Activated CD8-positive, alpha-beta memory T cell treated with anti-CD3 and anti-CD28 coated beads for 24 hours (primary cell): ENCODE results near the gene NEUROG1.
"Not testable (repeated sequence)": the region's sequence is repeated elsewhere in the genome, so short reads cannot be mapped to it uniquely, and the experiment has no call there.

Experiments
- DNase-seq: peaks from one replicate; pipeline ENCODE4 v3.0.0-alpha.2; 2020

NEUROG1 gene

DNA sequence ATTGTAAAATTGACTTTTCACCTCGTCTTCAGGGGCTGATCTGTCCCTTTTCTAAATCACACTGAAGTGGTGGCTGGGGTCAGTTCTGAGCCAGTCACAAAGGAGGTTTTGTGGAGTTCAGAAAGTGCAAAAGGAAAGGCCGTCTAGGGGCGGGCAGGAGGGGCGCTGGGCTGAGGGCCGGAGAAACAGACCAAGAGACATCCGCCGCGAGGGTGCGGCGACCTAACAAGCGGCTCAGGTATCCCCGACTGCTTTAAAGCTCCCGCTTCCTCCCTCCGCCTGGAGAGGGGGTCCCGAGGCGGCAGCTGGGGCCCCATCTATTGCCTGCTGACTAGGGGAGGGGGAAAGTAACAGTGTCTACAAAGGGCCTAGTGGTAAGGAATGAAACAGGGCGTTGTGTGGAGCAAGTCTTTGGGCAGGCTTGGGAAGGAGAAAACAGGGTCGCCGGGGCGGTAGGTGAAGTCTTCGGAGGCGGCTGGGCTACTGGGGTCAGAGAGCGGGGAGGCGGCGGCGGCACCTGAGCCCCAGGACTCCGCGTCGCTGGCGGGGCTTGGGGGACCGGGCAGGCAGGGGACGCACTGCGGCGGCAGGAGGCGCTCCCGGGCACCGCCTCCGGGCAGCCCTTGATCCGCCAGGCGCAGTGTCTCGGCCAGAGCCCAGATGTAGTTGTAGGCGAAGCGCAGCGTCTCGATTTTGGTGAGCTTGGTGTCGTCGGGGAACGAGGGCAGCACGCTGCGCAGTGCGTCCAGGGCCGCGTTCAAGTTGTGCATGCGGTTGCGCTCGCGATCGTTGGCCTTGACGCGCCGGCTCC is 950 bp downstream of the NEUROG1 start:
- DNase-seq: peak; percentile 52

DNA sequence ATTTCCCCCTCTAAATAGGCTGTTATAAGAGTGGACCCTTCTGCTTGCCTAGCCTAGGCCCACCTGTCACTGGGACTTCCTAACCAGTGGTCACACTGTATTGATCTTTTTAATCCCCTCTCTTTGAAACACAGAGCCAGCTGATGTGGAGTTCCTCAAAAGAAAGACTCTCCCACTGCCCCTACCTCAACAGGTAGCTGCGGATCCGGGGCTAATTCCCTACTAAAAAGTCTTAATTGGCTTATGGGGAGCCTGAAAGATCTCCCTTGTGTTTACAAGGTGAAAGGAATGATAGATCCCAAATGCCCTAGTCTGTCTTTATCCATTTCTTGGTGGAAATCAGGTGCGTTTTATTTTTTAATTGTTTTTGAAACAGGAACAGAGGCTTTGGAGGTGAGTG is 2.0 kb downstream of the NEUROG1 start:
- peak; percentile 5 for DNase-seq

DNA sequence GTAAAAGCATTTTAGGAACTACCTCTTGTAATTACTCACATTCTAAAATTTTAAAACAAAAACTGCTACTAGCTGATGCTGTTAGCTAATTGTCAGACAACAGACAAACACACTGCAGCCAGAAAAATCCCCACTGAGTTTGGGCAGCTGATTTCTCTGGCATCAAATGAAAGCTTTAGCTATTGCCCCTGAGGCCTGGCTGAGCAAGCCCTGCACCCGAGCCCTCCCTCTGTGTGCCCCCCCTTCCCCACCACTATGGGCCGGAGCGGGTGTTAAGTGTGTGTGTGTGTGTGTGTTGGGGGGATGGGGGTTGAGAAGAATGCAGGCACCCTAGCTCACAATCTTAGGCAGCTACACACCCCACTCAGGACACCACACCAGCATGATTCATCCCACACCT is 2.4 kb downstream of the NEUROG1 start:
- DNase-seq: peak; percentile 41

DNA sequence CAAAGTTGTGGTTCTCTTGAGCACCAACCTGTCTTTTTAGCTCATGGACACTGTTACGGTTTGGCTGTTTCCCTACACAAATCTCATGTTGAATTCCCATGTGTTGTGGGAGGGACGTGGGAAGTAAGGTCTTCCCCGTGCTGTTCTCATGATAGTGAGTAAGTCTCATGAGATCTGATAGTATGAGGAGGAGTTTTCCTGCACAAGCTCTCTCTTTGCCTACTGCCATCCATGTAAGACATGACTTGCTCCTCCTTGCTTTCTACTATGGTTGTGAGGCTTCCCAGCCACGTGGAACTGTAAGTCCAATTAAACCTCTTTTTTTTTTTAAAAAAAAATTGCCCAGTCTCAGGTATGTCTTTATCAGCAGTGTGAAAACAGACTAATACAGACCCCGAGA is 6.2 kb downstream of the NEUROG1 start:
- DNase-seq: peak; percentile 1

DNA sequence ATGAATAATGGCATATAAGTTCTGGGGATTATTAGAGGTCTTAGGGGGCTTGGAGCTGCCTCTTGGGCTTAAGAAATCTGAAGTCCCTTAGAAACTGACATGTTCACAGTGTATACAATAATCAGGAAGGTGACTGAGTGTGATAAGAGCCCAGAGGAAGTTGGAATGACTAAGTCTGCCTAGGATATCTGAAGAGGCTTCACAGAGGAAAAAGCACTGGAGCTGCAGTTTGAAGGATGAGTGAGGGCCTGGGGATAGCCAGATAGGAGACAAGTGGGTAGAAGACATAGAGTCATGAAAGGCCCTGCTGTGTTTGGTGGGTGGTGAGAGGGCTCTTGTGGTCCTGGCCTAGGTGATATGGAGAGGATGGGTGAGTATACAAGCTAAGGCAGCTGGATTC is 8.8 kb downstream of the NEUROG1 start:
- no peak for DNase-seq

DNA sequence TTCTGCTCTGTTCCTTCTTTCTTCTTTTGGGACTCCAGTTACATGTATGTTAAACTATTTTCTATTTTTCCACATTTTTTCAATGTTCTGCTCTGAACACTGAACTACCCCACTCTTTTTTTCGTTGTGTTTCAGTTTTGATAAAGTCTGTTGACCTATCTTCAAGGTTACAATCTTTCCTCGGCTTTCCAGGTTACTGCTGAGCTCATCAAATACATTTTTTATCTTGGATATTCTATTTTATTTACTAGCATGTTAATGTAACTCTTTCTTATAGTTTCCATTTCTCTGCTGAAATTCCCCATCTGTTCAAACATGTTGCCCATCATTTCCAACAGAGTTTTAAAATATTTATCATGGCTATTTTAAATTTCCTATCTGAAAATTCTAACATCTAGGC is 13.8 kb downstream of the NEUROG1 start:
- no peak for DNase-seq

DNA sequence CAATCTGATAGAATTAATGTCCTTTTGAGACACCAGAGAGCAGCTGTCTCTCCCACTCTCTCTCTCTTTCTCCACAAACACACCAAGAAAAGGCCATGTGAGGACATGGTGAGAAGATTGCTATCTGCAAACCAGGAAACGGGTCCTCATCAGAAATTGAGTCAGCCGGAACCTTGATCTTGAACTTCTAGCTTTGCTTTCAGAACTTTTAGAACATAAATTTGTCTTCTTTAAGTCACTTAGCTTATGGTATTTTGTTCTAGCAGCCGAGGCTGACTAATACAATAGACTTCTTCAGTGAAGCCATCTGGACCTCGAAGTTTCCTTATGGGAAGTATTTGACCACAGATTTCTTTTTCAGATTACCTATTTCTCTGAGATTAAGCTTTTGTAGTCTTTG is 18.1 kb downstream of the NEUROG1 start:
- no peak for DNase-seq

DNA sequence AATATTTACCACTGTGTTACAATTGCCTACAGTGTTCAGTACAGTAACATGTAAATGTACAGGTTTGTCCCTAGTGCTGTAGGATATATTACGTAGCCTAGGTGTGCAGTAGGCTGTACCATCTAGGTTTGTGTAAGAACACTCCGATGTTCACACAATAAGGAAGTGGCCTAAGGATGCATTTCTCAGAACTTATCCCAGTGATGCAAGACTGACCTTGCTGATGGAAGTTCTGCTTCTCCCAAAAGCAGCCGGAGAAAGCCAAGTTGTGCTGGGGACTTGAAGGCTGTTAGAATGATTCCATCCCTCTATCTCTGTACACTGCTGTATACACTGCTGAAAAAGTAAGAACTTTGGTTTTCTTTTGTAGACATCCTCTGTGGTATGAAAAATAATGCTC is 21.6 kb downstream of the NEUROG1 start:
- no peak for DNase-seq

DNA sequence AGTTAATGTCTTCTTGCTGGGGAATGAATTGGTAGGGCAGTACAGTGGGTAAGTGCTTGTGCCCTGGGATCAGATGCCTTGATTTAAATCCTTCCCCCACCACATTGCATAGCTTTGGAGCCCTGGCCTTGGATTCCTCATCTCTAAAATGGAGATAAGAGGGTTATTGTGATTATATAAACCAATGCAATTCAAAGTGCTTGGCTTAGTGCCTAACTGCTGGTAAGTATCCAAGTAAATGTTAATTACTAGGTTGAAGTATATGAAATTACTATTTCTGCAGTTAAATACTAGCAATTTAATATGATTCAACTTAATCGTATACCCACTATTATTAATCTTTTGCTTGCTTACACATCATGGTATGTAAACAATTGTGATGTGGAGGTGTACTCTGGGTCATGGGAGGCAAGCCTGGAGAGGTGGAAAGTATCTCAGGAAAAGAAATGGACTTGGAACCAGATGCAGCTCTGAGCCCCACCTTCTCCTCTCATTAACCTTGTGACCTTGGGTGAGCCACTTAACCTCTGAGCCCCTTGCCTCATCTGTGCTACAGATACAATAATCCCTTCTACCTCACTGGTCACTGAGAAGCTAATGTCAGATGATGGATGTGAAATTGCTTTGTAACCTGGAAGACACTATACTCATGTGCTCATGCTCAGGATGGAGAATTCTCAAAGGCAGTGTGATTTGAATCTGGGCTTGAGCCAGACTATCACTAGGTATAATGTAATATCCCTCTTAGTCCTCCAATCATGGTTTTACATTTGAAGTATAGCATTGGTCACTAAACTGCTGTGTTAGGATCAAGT is 23.8 kb downstream of the NEUROG1 start:
- DNase-seq: no peak

DNA sequence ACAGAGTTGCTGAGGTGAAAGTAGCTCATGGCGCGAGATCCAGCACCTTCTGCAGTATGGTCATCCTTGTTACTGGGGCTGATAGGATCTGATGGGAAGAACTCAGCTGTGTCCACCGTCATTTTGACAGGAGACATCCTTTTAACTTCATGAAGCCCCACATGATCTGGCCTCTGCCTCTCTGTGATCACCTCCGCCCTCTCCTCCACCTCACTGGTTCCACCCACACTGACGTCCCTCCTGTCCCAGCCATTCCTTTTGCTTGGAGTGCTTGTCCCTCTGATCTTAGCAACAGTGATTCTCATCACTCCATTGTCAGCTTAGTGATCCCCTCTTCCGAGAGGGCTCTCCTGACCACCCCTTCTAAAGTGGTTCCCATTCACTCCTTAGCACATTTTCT is 25.8 kb downstream of the NEUROG1 start:
- no peak for DNase-seq

DNA sequence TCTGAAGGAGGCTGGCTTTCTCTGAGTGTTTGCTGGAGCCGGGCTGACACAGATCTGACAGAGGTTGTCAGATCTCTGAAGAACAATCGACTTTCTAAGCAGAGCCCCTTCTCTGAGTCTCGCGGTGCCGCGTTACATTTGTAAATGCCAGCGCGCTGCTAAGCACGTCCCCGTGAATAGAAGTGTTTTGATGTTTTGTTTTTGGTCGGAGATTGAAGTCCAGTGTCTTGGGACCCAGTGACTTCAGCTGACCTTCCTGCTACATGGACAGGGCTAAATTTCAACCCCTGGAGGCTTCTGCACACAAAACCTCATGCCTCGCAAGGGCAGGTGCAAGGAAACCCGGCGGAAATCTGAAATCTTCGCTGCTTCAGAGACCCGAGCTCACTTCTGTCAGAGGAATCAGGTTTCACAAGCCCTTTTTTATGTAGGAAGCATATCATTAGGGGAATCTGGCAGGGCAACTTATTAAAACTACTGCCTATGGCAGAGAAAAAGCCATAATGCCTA is 27.2 kb downstream of the NEUROG1 start:
- DNase-seq: peak; percentile 40

DNA sequence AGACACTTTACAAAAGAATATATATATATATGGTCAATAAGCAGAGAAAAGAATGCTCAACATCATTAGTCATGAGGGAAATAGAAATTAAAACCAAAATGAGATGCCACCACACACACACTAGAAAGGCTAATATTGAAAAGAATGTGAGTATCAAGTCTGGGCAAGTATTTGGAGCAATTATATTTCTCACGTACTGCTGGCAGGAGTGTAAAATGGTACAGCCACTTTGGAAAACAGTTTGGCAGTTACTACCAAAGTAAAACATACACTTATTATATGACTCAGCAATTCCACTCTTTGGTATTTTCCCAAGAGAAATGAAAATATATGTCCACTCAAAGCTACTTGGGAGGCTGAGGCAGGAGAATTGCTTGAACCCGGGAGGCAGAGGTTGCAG is 29.8 kb downstream of the NEUROG1 start:
- DNase-seq: no peak

DNA sequence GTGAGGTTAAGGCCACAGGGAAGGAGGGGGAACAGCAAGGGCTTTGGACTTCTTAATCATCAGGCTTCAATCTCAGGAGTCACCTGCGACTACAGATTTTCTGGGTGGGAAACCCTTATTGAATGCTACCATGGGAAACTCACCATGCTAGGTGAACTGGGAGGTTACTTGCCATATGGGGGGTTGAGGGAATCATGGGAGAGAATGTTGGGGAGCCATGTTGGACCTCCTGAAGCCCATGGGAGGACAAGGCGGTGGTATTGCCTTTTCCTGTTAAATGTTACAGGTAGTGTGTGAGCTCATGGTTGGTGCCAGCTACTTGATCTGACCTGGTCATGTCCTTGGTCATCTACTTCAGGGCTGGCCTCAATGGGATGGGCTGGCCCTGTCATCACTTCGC is 31.4 kb downstream of the NEUROG1 start:
- DNase-seq: peak; percentile 40

DNA sequence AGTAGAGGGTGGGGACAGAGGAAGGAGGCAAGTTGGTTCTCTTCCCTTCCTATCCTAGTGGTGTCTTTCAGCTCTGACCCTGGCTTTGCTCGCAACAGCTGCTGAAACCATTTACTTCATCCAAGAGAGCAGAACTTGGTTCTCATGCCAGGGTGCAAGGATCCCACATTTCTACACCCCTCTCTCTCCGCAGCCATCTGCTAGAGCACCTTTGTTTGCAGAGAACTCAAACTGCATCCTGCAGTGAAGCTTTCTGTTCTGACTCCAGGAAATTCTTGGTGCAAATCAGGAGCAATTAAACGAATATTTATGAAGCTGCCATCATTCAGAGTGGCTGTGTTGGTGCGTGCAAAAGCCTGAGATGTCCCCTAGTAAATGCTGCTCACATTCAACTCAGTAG is 31.9 kb downstream of the NEUROG1 start:
- DNase-seq: peak; percentile 9

DNA sequence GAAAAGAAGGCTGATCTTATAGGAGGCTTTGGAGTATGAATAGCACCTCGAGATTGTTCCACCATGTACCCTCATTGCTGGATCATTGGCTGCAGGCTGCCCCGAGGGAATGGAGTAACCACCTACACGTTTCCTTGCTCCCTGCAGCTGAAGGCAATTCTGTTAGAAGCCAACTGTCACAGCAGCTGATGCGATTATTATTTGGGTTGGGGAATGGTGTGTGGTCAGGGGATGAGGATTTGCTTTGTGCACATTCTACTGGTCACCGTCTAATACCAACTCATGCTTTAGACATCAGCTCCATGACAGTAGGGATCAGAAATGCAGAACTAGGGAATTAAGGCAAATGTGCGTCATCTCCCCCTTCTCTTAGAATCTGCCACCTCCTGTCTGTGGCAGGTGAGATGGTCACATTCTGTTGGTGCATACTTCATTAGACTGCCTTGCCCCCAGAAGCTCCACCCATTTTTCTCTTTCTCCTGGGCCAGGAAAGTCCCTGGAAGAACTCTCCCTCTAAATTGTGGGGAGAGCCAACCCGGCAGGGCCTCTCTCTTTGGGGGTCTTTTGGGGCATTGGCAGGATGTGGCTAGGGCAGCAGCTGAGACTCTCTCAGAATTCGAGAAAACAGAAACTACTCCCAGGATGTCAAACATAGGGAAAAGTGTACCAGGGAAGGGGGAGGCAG is 32.8 kb downstream of the NEUROG1 start:
- peak; percentile 24 for DNase-seq

DNA sequence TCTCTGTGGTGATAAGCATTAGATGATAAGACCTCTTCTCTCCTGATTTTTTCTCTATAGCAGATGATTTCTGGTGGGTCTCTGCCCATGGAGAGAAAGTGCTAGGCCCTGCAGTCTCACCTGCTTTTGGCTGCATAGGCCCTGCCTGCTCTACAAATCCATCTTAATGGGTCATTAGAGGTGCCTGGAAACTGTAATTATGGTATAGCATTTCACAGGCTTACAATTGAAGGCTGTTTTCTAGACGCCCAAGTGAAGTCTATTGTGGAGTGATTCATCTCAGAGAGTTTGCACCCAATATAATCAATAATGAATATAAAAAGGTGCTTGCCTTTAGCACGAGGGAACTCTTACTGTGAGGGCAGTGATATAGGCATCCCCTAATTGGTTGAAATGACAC is 33.8 kb downstream of the NEUROG1 start:
- no peak for DNase-seq

DNA sequence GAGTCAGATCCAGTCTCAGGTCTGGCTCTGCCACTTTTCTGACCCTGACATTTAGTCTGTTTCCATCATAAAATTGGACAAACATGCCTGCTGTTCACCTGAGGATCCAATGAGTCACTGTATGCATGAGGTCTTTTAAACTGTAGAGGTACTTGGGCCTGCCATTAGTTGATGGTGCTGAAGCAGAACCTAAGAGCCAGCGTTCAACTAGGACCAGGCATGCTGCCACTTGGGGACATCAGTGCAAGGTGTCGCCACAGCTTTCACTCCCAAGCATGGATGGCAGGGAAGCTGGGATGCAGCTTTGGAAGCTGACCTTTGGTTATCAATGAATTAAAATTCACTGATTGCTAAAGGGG is 37.1 kb downstream of the NEUROG1 start:
- peak; percentile 5 for DNase-seq

DNA sequence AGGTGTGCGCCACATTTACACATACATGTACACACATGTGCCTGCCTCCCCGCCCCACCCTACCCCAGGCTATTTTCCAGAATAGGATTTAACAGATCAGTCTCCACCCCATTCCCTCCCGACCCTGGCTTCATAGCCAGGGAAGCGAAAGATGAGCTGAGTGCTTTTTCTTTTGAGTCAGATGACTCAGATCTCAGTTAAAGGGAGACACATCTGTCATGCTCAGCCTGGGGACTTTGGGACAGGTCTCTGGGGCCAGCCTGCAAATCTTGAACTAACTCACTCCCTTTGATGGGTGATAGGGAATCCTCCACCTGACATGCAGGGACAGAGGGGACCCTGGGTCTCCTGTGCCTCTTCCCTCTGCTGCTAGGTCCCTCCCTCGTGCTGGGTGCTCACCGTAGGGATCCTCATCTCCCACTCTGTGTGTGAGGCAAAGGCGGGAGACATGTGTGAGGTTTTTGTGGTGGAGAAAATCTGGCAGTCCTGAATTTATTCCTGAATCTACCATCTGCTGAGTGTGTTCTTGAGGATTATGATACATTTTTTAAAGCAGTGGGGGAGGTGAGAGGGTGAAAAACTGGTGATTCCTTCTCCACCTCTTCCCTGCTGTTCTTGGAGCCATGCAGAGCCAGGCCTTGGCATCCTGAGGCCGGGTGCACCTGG is 37.7 kb downstream of the NEUROG1 start:
- peak; percentile 13 for DNase-seq

DNA sequence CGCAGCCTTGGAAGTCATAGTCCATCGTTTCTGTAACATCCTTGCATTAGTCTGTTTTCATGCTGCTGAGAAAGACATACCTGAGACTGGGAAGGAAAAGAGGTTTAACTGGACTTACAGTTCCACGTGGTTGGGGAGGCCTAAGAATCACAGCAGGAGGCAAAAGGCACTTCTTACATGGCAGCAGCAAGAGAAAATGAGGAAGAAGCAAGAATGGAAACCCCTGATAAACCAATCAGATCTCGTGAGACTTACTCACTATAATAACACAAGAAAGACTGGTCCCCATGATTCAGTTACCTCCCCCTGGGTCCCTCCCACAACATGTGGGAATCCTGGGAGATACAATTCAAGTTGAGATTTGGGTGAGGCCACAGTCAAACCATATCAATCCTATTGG is 40.2 kb downstream of the NEUROG1 start:
- not testable (repeated sequence) for DNase-seq

DNA sequence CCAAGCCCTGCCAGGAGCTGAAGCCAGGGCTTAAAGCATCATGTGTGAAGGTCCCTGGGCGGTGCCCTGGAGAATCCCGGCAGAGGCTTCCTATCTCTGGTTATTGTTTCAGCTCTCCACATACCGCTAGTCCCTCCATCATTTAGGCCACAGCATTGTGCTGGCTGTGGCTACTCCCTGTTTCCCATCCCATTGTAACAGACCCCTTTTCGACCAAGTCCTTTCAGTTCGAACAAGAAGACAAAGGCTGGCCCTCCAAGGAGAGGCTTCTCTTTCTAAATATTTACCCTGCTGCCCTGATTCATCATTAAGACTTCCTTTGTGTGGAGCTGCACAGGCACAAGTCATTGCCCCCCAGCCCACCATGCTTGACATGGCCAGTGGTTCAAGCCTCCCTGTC is 41.6 kb downstream of the NEUROG1 start:
- no peak for DNase-seq

DNA sequence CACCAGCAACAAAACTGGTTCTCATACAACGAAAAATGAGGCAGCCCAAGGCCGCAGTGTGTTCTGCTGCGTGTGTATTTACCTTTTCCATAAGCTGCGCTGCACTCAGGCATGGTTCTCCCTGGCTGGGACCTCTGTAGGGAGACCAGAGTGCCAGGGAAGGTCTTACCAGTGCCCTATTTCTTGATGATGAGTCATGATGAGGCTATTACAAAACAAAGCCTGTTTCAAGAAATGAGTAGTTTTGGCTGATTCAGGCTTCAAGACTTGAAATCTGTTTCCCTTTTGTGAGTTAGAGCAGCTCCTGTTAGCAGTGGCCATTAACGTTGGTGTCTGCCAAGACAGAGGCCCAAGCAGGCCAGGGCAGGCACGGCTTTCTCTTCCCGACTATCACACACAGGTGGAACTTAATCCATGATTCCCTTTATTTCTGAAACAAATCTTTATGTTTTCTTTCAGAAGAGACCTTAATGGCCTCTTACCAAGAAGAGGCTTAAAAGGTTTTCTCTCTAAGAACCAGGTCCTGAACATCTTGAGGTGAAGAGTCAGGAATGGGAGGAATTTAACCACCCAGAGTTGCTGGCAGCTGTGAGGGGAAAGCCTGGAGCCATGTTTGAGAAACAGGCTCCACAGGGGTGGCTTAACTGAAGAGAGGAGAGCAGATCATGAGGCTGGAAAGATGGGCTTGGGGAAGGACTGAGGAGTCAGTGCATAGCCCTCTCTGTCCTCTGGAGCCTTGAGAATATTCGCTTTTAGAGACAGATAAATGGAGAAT is 42.2 kb downstream of the NEUROG1 start:
- DNase-seq: no peak

DNA sequence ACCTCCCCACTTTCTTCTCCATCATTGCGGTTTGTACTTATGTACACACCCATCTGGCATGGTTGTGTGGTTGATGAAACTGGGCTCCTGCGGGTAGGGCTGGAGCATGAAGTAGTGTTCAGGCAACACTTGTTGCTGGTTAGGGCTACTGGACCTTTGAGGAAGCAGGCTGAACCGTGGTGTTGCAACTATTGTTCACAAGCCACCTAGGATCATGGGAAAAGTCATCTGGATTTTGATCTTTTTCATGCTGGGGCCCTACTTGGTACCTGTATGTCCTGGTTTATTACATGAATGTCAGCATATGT is 43.5 kb downstream of the NEUROG1 start:
- no peak for DNase-seq
